Keratinocyte (primary cell): ENCODE data around the gene S100A7A.

ENCODE experiments used
- CTCF ChIP-seq, 3 experiments: IDR thresholded peaks in 1 of 3; conservative IDR thresholded peaks in 1 of 3; optimal IDR thresholded peaks in 1 of 3; 2 replicates in 2 of 3; 3 replicates in 1 of 3; pipeline versions ENCODE3 to v1.5.1; 2011; ENCODE audit warnings: low read length in 3 of 3, mild to moderate bottlenecking in 3 of 3, moderate library complexity in 2 of 3, control low read depth in 1 of 3, inconsistent platforms in 1 of 3; ENCODE audit not compliant: insufficient read depth in 2 of 3; ENCODE audit errors: extremely low read depth in 1 of 3
- EZH2 ChIP-seq: IDR thresholded peaks from one replicate; pipeline ENCODE4 v1.6.1; 2012; ENCODE audit warnings: inconsistent platforms, mild to moderate bottlenecking, low read length, moderate library complexity

- TF ChIP-seq CTCF (optimal IDR thresholded peaks at IDR 0.05 in 1 of 3, IDR thresholded peaks at IDR 0.05 in 1 of 3, conservative IDR thresholded peaks at IDR 0.05 in 1 of 3; ENCODE audit: extremely low read depth in 1 of 3, insufficient read depth in 2 of 3, low read length in 3 of 3): no peak
- no peak for TF ChIP-seq EZH2
Measured at GRCh38 chr1:153466908-153467307, 50.6 kb downstream of the S100A7A start.
